H1 (cell line): ENCODE results near the gene CPNE4. TPM values are rescaled to one million over a fixed set of nuclear protein-coding genes. Genes with fewer than 3 reads are reported as not detected.

Experiments
- BCL11A ChIP-seq, 2 experiments: IDR thresholded peaks; one replicate each; pipeline ENCODE4 v1.6.1; 2011; ENCODE audit warnings: low read depth in 2 of 2, low read length in 2 of 2, mild to moderate bottlenecking in 2 of 2
- CEBPB ChIP-seq: IDR thresholded peaks from 2 replicates; pipeline ENCODE4 v1.6.1; 2012; ENCODE audit warnings: low read depth, low read length
- SIN3A ChIP-seq, 2 experiments: IDR thresholded peaks in 1 of 2; conservative IDR thresholded peaks in 1 of 2; 2 replicates each; pipeline ENCODE4 v1.6.1; 2011 to 2012; ENCODE audit warnings: low read length in 2 of 2, improper control_type of control experiment in 1 of 2, low read depth in 1 of 2, mild to moderate bottlenecking in 1 of 2
- polyA plus RNA-seq, 7 experiments: library from polyadenylated mRNA; depleted of rRNA in 3 of 7; stranded (reverse) in 5 of 7; unstranded in 2 of 7; fragments of >200 nt in 5 of 7; fragments of 200-250 nt in 2 of 7; gene quantifications; 1 replicate in 5 of 7; 2 replicates in 1 of 7; 4 replicates in 1 of 7; pipeline versions ENCODE4 v1.2.1 to v1.2.3, GENCODE V29; 2011 to 2013; ENCODE audit warnings: missing spikeins in 2 of 7, mixed read lengths in 2 of 7
- total RNA-seq: library from RNA; stranded (reverse); fragmentation: NEBNext Ultra II Directional; extraction: Animal tissue kit (Norgen Biotek cat#: 25700); gene quantifications from 2 replicates; pipeline ENCODE4 v1.2.1, GENCODE V29; 2021
- TF ChIP-seq, protein P1 (sequence below): IDR thresholded peaks from 2 replicates; pipeline ENCODE4 v1.6.1; 2012; ENCODE audit warnings: inconsistent platforms

The CPNE4 gene
- total and polyA plus RNA-seq, 2 of the 8 experiments (the other 6 are each of a cell fraction or from before 2014, with no cell fraction given), result 0.82 to 3.8 TPM

DNA sequence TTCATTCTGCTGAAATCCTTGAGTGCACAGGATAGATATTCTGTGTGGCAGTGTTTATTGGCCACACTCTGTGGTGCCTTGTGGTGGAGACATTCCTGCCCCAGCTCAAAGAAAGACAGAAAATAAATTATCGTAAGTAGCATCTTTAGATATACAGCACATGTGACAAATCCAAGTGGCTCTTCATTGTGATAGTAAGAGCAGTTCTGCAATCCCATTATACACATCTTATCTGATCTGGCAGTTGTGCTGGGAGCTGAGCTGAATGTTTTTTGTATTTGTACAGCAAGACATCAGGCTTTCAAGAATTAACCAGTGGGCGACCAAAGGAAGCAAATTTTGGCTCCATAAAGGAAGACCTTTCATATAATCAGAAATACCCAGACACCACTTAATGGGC, 296.7 kb downstream of the CPNE4 start (continued):
- no peak for TF ChIP-seq CEBPB
- no peak for TF ChIP-seq SIN3A (conservative IDR thresholded peaks at IDR 0.05 in 1 of 2, IDR thresholded peaks at IDR 0.05 in 1 of 2; ENCODE audit: low read depth in 1 of 2, low read length in 2 of 2)
- TF ChIP-seq BCL11A (IDR thresholded peaks at IDR 0.05; ENCODE audit: low read depth in 2 of 2, low read length in 2 of 2), result no peak
- TF ChIP-seq, protein P1, sequence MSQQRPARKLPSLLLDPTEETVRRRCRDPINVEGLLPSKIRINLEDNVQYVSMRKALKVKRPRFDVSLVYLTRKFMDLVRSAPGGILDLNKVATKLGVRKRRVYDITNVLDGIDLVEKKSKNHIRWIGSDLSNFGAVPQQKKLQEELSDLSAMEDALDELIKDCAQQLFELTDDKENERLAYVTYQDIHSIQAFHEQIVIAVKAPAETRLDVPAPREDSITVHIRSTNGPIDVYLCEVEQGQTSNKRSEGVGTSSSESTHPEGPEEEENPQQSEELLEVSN, result no peak
